Smooth muscle cell (in vitro differentiated cells): Measurements from ENCODE around the gene UBXN10. TPM values are rescaled to one million over a fixed set of nuclear protein-coding genes. Genes with fewer than 3 reads are reported as not detected.

Source experiments
- DNase-seq: peaks from one replicate; lab custom pipeline; 2025; ENCODE audit not compliant: unreplicated experiment; lab: John Stamatoyannopoulos, UW
- H2AFZ ChIP-seq: fragments of 200-600 bp; sonication (generic); 2 replicates; pipeline ENCODE4 v1.6.0; 2016; ENCODE audit warnings: antibody characterized with exemption, low read depth, mild to moderate bottlenecking
- H3F3A ChIP-seq: fragments of 200-600 bp; sonication (generic); 2 replicates; pipeline ENCODE4 v1.6.0; 2017; ENCODE audit warnings: antibody characterized with exemption, low read depth
- H3K27ac ChIP-seq: fragments of 200-600 bp; sonication (generic); 2 replicates; pipeline ENCODE4 v1.5.1; 2016; ENCODE audit warnings: low read depth, mild to moderate bottlenecking
- H3K27me3 ChIP-seq: fragments of 200-600 bp; sonication (generic); 2 replicates; pipeline ENCODE4 v1.6.1; 2016; ENCODE audit warnings: low read depth, mild to moderate bottlenecking
- H3K36me3 ChIP-seq: fragments of 200-600 bp; sonication (generic); 2 replicates; pipeline ENCODE4 v1.5.1; 2016; ENCODE audit warnings: low read depth
- H3K4me1 ChIP-seq: fragments of 200-600 bp; sonication (generic); 2 replicates; pipeline ENCODE4 v1.5.1; 2016; ENCODE audit warnings: low read depth
- H3K4me2 ChIP-seq: fragments of 200-600 bp; sonication (generic); 2 replicates; pipeline ENCODE4 v1.6.0; 2016; ENCODE audit warnings: mild to moderate bottlenecking
- H3K4me3 ChIP-seq: fragments of 200-600 bp; sonication (generic); 2 replicates; pipeline ENCODE4 v1.5.1; 2016; ENCODE audit warnings: mild to moderate bottlenecking
- H3K79me2 ChIP-seq: fragments of 200-600 bp; sonication (generic); 2 replicates; pipeline ENCODE4 v1.6.0; 2016; ENCODE audit warnings: low read depth, mild to moderate bottlenecking
- H3K9ac ChIP-seq: fragments of 200-600 bp; sonication (generic); 2 replicates; pipeline ENCODE4 v1.6.0; 2016; ENCODE audit warnings: low read depth
- H3K9me3 ChIP-seq: fragments of 200-600 bp; sonication (generic); replicated peaks from 2 replicates; pipeline ENCODE4 v1.5.1; 2016; ENCODE audit warnings: low read depth
- H4K20me1 ChIP-seq: fragments of 200-600 bp; sonication (generic); 2 replicates; pipeline ENCODE4 v1.6.0; 2016; ENCODE audit warnings: low read depth
- CTCF ChIP-seq: fragments of 200-600 bp; sonication (generic); IDR thresholded peaks from 2 replicates; pipeline ENCODE4 v1.5.1; 2017; ENCODE audit warnings: borderline replicate concordance, mild to moderate bottlenecking, antibody characterized with exemption; ENCODE audit not compliant: insufficient read depth, poor library complexity, severe bottlenecking
- WGBS: methylation state at CpG from one replicate; pipeline ENCODE4 v1.1.7; 2016; ENCODE audit warnings: low lambda C conversion rate; 5-methylcytosine and 5-hydroxymethylcytosine counted together
- polyA plus RNA-seq: library from polyadenylated mRNA; unstranded; fragments of >200 nt; fragmentation: Nextera tagmentation; extraction: Ambion mirVana; gene quantifications from 2 replicates; pipeline ENCODE4 v1.2.1, GENCODE V29; 2016
- total RNA-seq: library from RNA; depleted of rRNA; stranded (reverse); fragments of >200 nt; gene quantifications from 2 replicates; pipeline ENCODE4 v1.2.3, GENCODE V29; 2014

UBXN10 gene
- total and polyA plus RNA-seq, 2 experiments from 2014 or later, result 0.36 to 0.49 TPM

GRCh38 chr1:20182415-20182814 is 3.5 kb upstream of the UBXN10 start:
- no peak overlapping the region for H3K27ac ChIP-seq
- H3K4me1 ChIP-seq, result peaks cover 7% of the 10 kb centered on the region
- no peaks in the 10 kb centered on the region for H3K79me2 ChIP-seq
- no peak overlapping the region for H3K4me2 ChIP-seq
- H4K20me1 ChIP-seq, result no peaks in the 10 kb centered on the region
- no peak for TF ChIP-seq CTCF
- H2AFZ ChIP-seq, result no peak overlapping the region
- peaks cover 6% of the 10 kb centered on the region for H3F3A ChIP-seq
- H3K9ac ChIP-seq, result no peak overlapping the region
- H3K36me3 ChIP-seq, result no peaks in the 10 kb centered on the region
- DNase-seq, result no peak
- H3K27me3 ChIP-seq, result no peaks in the 10 kb centered on the region
- H3K4me3 ChIP-seq, result no peak overlapping the region
- H3K9me3 ChIP-seq, result no peaks in the 10 kb centered on the region

GRCh38 chr1:20183035-20183434 is 2.9 kb upstream of the UBXN10 start:
- Histone ChIP-seq H3K9me3 (no peaks in the 10 kb centered on the region), H2AFZ (no peak overlapping the region), H3F3A (peaks cover 6% of the 10 kb centered on the region), H3K4me3 (no peak overlapping the region), H3K27ac (no peak overlapping the region), H3K4me2 (no peak overlapping the region), H4K20me1 (no peaks in the 10 kb centered on the region), H3K79me2 (no peaks in the 10 kb centered on the region), H3K27me3 (no peaks in the 10 kb centered on the region), H3K36me3 (no peaks in the 10 kb centered on the region), H3K4me1 (peaks cover 7% of the 10 kb centered on the region), H3K9ac (no peak overlapping the region)
- no peak for DNase-seq
- WGBS, result 97% methylated on average over 10 of the region's 10 CpGs
- no peak for TF ChIP-seq CTCF

- Histone ChIP-seq H3K27me3 (no peaks in the 10 kb centered on the region), H3F3A (peaks cover 6% of the 10 kb centered on the region), H3K9me3 (no peaks in the 10 kb centered on the region), H3K4me3 (no peak overlapping the region), H3K4me1 (peaks cover 7% of the 10 kb centered on the region), H3K27ac (no peak overlapping the region), H4K20me1 (no peaks in the 10 kb centered on the region), H3K79me2 (no peaks in the 10 kb centered on the region), H3K36me3 (no peaks in the 10 kb centered on the region), H3K4me2 (no peak overlapping the region), H2AFZ (no peak overlapping the region), H3K9ac (no peak overlapping the region)
- no peak for DNase-seq
- no peak for TF ChIP-seq CTCF
- 81% methylated on average over 13 of the region's 13 CpGs for WGBS
Observed at GRCh38 chr1:20183616-20184271, 2.2 kb upstream of the UBXN10 start.

GRCh38 chr1:20184481-20184900 is 1.4 kb upstream of the UBXN10 start:
- Histone ChIP-seq H2AFZ (no peak overlapping the region), H3F3A (peaks cover 6% of the 10 kb centered on the region), H3K4me1 (peaks cover 7% of the 10 kb centered on the region), H3K79me2 (no peaks in the 10 kb centered on the region), H3K4me2 (no peak overlapping the region), H3K27me3 (no peaks in the 10 kb centered on the region), H3K36me3 (no peaks in the 10 kb centered on the region), H3K9me3 (no peaks in the 10 kb centered on the region), H3K4me3 (no peak overlapping the region), H3K27ac (no peak overlapping the region), H4K20me1 (no peaks in the 10 kb centered on the region), H3K9ac (no peak overlapping the region)
- WGBS, result 59% methylated on average over 6 of the region's 6 CpGs
- DNase-seq, result no peak
- no peak for TF ChIP-seq CTCF
